HG03135 (cell line): Measurements from ENCODE around the gene TTC39C.
"Not testable (repeated sequence)": the region's sequence is repeated elsewhere in the genome, so short reads cannot be mapped to it uniquely, and the experiment has no call there.

Experiments used
- ATAC-seq: cut with Tn5 transposase; IDR thresholded peaks from one replicate; pipeline ENCODE4 v1.9.1; 2021; ENCODE audit warnings: mild to moderate bottlenecking, moderate library complexity; ENCODE audit not compliant: unreplicated experiment

TTC39C gene

DNA sequence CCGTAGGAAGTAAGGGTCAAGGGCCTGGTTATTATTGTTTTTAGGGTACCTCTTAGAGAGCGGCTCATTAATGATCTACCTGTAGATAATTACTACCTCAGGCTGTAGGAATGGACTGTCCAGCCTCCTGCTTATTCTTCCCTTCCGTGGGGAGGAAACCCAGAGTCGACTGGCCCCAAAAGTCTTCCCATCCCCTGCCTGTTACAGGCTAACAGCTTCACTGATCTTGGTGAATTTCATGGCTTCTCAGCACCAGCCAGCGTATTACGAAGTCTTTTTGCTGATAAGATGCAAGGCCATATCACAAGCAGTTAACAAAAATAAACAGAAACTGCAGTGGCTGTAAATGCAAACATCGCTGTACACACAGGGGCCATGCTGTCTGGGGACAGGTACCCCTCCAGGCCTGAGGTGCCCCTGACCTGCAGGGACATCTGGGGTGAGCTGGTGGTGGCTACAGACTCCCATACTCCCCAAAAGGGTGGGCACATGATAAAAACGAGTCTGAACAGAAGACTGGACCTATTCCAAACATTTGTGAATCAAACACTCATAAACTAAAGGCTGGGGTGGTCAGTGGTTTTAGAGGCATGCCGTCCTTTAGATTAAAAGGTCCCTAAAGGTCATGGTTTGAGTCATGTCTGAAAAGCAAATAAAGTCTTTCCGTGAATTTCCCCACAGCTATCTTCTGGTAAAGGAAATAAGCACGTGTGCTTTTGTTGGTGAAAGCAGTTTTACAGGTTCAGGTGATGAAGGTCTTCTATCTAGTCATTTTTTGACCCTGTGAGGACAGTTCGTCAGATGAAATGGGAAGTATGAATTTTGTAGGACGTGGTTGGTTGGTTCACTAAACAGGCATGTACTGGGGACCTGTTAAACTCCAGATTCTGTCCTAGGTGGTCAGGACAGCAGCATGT, 36.7 kb downstream of the TTC39C start:
- peak; percentile 42 for ATAC-seq

DNA sequence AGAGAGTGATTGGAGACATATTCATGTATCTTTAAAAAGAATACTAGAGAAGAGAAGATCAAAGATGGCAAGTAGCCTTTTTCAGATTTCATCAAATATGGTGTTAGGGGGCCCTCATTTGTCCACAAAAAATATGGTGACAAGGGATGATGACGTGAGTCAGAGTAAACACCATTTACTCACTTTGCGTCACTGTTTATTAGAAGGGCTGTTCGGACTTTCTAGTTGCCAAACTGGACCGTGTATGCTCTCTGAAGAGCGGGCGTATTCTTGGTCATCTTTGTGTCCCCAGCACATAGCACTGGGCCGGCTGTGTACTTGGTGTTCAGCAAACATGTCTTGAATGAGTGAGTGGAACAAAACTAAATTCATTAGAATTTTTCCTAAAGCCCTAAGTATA, 37.5 kb downstream of the TTC39C start:
- ATAC-seq, result no peak

DNA sequence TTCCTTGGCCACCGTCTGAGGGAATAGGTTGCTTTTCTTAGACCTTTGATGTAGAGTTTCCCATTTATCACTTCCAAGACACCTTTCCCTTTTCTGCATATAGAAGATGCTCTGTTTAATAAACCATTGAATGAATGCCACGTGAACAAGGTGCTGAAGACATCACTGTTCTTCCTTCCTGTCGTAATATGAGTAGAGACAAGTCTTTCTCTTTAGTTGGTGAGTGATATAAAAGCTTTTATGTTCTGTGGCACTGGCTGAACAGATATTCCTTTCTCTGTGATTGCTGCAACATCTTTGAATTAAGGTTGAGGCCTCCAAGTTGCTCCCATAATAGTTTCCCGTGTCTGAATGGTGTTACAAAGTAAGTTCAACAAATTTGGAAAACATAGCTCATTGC, 38.7 kb downstream of the TTC39C start:
- ATAC-seq, result no peak

DNA sequence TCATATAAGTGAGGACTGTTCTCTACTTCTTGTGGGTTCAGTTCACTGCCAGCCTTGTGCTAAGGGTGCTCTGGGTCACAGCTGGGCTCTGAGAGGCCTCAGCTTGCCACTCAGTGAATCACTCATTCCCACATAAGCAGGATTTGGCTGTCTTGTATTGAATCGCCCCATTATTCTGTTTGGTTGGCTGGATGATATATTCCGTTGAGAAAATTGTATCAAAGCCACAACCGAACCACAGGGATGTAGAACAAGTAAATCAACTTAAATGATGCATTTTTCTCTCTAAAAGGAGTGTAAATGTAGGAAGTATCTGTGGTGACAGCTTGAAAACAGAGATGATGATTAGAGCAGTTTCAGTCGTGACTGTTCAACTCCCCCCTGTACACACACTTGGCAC, 39.6 kb downstream of the TTC39C start:
- ATAC-seq, result no peak

DNA sequence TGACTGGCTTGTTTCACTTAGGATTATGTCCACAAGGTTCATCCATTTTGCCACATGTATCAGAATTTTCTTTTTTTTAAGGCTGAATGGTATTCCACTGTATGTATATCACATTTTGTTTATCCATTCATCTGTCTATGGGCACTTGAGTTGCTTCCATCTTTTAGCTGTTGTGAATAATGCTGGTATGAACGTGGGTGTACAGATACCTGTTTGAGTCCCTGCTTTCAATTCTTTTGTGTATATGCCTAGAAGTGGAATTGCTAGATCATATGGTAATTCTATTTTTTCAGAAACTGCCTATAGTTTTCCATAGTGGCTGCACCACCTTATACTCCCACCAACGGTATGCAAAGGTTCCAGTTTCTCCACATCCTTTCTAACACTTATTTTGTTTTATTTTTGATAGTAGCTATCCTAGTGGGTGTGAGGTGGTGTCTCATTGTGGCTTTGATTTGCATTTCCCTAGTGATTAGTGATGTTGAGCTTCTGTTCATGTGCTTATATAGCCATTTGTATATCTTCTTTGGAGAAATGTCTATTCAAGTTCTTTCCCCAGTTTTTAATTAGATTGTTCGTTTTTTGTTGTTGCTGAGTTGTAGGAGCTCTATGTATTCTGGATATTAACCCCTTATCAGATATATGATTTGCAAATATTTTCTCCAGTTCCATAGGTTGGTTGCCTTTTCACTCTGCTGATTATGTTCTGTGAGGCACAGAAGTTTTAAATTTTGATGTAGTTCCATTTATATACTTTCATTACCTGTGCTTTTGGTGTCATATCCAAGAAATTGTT, 40.7 kb downstream of the TTC39C start:
- ATAC-seq, result no peak

DNA sequence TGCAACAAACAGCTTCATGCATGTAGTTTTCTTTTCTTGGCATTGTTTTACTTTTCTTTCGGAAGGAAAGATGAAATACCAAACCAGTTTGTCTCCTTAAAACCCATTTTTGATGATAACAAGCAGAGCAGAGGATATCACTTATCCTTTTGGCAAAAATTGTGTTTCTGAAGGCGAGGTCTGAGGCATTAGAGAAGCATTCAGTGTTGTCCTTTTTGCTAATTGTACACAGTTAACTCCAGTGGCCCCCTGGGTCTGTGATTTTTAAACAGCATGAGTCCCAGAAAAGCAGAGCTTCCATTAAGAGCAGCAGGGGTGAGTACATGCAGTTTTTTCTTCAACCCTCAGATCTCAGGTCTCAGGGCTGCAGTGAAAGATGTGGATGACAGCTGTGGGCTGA, 41.3 kb downstream of the TTC39C start:
- no peak for ATAC-seq

DNA sequence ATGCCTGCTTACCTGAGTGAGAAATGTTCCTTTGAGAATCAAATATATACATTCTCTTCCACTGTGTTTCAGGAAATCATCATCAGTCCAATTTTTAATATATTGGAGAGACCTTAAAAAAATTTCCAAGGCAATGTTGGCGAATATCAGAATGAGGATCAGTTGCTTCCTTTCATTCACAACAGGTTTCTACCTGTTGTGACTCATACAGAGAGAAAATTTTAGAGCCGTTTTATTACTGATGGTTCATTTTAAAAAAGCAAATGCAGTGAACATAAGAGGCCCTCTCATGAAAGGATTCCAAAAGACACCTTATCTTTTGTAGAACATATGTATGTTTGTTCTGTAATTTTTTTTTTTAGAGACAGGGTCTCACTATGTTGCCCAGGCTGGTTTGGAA, 42.0 kb downstream of the TTC39C start:
- ATAC-seq, result no peak

DNA sequence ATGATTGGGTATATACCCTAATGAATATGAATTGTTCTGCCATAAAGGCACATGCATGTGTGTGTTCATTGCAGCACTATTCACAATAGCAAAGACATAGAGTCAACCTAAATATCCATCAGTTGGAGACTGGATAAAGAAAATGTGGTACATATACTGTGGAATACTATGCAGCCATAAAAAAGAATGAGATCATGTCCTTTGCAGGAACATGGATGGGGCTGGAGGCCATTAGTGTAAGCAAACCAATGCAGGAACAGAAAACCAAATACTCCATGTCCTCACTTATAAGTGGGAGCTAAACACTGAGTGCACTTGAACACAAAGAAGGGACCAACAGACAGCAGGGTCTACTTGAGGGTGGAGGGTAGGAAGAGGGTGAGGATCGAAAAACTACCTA, 43.2 kb downstream of the TTC39C start:
- ATAC-seq, result no peak

DNA sequence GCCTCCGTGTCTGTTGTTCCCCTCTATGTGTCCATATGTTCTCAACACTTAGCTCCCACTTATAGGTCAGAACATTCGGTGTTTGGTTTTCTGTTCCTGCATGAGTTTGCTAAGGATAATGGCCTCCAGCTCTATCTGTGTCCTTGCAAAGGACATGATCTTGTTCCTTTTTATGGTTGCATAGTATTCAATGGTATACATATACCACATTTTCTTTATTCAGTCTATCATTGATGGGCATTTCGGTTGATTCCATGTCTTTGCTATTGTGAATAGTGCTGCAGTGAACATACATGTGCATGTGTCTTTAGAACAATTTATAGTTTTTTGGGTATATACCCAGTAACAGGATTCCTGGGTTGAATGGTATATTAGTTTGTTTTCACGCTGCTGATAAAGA, 44.8 kb downstream of the TTC39C start:
- ATAC-seq, result not testable (repeated sequence)

DNA sequence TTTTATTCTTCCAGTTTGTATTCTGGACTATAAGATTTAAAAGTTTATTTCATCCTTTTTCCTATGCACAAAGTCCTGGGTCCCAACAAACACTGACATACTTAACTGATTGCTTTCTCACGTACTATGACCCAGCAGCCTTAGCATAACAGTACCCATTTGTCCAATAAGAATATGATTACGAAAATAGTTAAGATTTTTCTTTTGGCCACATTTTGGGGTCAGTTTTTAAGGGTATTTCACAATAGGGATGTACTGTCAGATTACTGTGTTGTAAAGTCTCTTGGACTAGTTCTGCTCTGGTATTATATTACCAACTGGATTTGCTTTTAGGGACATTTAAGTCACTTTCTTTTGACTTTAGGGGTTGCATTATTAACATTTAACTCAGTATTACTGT, 46.1 kb downstream of the TTC39C start:
- no peak for ATAC-seq

DNA sequence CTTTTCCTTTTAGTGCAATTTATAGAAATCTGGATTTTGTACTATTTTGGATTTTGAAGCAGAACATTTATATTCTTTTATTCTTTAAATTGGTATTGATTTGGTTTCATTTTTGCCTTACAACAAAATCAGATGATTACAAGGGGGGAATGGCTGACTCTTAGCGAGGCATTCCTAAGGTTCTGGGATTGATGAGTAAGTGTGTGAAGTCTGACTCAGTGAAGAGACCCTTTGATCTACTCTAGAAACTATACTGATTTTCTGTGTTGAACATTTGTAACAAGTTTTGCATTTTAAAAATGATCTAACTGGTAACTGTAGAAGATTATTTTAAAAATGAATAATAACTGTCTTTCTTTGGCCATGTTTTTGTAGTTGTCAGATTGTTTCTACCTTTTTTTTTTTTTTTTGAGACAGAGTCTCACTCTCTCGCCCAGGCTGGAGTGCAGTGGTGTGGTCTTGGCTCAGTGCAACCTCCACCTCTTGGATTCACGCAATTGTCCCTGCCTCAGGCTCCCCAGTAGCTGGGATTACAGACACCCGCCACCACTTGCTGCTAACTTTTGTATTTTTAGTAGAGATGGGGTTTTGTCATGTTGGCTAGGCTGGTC, 48.7 kb downstream of the TTC39C start:
- ATAC-seq, result no peak

DNA sequence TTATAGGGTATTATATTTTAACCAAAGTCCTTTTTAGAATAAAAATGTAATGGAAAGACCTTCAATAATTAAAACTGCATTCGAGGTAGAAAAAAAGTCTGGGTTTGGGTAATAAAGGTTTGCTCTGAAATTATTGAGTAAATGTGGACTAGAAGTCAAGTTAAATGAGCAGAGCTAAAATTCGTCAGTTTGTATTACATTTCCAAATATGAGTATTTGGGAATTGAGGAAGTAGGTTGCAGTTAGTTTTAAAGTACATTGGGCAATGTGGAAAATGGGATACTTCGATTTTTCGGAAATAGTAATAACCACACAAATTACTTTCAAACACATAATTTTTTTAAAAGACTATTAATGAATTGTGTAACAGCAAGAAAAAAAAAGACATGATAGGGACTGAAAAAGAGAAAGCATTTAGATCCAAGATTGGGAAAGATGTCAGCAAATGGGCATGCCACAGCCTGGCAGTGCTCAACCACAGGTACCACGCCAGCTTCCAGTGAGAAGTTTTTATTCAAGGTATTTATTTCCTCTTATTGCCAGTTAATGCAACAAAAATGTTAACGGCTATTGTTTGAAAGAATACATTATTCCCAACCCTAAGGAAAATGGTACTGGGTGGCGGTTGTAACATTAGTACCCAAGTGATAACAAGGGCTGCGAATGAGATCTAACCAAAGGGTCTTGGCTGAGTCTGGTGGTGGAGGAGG, 50.0 kb downstream of the TTC39C start:
- ATAC-seq, result no peak

DNA sequence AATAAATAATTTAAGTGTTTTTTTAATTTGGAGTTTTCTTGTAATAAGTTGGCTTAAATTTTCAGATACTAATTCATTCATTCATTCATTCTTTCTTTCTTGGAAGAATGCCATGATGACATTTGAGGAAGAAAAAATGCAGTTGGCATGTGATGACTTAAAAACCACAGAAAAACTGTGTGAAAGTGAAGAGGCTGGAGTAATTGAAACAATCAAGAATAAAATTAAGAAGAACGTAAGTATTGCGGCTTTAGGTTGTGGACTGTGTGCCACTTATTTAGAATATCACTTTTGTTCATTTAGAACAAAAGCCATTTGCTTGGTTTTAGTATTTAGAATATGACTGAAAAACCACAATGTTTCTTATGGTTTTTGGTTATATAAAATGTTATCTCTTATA, 51.4 kb downstream of the TTC39C start:
- no peak for ATAC-seq

DNA sequence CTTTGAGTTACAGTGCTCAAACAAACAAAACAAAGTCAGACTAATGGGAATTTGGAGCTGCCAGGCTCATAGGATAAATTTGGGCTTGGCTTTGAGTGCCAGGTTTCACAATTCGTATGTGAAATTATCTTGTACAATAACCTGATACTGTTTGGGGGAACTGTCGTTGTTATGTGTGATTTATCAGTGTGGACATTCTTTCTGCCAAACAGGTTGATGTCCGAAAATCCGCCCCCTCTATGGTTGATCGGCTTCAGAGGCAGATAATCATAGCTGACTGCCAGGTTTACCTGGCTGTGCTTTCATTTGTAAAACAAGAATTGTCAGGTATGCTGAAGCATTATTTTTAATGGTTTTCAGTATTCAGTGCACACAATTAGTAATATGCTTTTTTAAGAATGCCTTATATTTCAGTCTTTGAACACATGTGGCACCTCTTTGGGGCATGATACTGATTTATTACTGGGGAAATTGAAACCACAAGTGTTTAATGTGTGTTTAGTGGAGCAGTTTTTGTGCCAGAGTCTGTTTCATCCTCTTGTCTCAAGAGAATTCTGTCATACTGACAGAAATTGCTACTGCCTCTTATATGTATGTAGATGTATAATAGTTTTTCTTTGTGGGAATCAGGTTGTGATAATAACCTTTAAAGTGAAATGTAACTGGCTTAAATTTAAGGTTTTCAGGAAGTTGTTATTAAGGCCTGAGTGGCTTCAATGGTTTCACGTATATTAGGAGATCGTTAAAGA, 54.6 kb downstream of the TTC39C start:
- no peak for ATAC-seq

DNA sequence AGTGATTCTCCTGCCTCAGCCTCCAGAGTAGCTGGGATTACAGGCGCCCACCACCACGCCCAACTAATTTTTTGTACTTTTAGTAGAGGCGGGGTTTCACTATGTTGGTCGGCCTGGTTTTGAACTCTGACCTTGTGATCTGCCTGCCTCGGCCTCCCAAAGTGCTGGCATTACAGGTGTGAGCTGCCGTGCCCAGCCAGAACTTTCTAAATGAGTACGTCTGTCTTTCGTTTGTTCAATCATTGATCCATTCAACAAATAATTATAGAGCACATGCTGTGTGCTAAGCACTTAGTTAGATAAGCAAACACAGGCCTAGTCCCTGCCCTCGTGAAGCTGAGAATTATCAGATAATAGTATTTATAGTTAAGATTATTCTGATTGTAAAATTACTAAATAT, 56.5 kb downstream of the TTC39C start:
- no peak for ATAC-seq

DNA sequence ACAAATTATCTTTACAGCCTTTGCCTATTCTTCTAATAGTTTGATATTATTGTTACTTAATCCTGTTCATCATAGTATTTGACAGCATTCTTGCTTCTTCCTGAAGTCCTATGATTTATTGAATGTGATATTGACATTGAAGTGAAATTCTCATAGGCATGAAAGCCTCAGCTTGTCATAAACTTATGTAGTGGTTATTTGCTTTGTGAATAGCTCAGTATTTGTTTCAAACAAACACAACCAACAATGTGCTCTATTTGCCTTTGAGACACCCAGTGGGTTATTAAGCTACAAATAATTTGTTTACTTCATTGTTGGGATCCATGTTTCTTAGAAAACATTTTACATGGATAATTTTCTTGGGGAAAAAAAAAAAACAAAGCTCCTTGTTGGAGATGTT, 57.2 kb downstream of the TTC39C start:
- ATAC-seq, result no peak

DNA sequence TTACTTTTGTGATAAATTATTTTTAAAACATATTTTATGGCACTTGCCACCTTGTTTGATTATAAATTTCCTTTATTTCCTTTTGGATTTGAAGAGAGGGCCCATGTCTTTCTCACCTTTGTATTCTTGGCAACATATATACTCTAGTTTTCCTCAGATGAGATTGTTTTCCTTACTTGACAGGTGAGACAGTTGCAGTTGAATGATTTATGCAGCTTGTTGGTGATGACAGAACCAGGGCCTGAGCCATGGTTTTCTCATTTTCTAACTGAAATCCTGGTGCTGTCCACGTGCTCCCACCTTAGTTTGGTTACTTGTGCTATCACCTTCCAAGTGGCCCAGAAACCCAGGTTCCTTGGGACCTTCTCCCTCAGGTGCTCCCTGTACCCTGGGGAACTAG, 58.2 kb downstream of the TTC39C start:
- no peak for ATAC-seq

DNA sequence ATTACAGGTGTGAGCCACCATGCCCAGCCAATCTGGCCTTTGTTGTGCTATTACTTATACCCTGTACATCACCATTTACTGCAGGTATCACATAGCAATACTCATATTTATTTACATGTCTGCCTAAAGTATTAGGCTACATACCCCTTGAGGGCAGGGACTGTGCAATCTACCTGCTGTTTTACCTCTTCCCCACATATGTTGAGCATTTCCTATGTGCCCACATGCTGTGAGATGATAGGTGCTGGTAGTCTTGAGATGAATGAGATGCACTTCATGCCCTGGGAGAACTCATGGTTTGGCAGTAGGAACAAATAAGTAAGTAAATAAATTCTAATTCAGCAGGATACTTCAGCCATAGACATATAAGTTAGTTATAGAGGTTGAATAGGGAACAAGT, 59.2 kb downstream of the TTC39C start:
- ATAC-seq, result no peak

DNA sequence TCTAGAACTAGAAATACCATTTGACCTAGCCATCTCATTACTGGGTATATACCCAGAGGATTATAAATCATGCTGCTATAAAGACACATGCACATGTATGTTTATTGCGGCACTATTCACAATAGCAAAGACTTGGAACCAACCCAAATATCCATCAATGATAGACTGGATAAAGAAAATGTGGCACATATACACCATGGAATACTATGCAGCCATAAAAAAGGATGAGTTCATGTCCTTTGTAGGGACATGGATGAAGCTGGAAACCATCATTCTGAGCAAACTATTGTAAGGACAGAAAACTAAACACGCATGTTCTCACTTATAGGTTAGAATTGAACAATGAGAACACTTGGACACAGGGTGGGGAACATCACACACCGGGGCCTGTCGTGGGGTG, 60.2 kb downstream of the TTC39C start:
- not testable (repeated sequence) for ATAC-seq
